OCI-LY7 (cell line): ENCODE data around the gene LPIN3. TPM values are rescaled to one million over a fixed set of nuclear protein-coding genes. Genes with fewer than 3 reads are reported as not detected.

Experiments
- BruUV-seq: library from RNA; stranded (reverse); fragments of 400-500 nt; replicated peaks from 2 replicates; lab custom pipeline; 2021; lab: Mats Ljungman, UMichigan
- CTCF ChIA-PET: fragments of 300-600 bp; sonication (Branson Sonifier 250); formaldehyde crosslinking; loops from one replicate; lab custom pipeline; 2022; ENCODE audit warnings: antibody characterized with exemption; ENCODE audit not compliant: unreplicated experiment; lab: Charles Lee
- POLR2A ChIA-PET: fragments of 300-600 bp; sonication (Branson Sonifier 250); formaldehyde crosslinking; loops from one replicate; lab custom pipeline; 2022; ENCODE audit warnings: antibody characterized with exemption; lab: Charles Lee
- DNase-seq: peaks from one replicate; pipeline ENCODE4 v3.0.0-alpha.2; 2015; ENCODE audit warnings: low spot score
- H2AFZ ChIP-seq: fragments of 200-600 bp; sonication (generic), shearing (Covaris generic); 2 replicates; pipeline ENCODE4 v1.6.1; 2014; ENCODE audit warnings: mild to moderate bottlenecking, antibody characterized with exemption, low read length, moderate library complexity
- H3K27ac ChIP-seq: fragments of 200-600 bp; sonication (generic); 2 replicates; pipeline ENCODE4 v1.5.1; 2014; ENCODE audit warnings: mixed run types, low read depth, mild to moderate bottlenecking, moderate library complexity, low read length, inconsistent platforms; ENCODE audit not compliant: poor library complexity, severe bottlenecking
- H3K36me3 ChIP-seq: fragments of 200-600 bp; sonication (generic); 2 replicates; pipeline ENCODE4 v1.6.1; 2014; ENCODE audit warnings: mild to moderate bottlenecking, antibody characterized with exemption, low read length, moderate library complexity, mixed read lengths; ENCODE audit not compliant: insufficient read depth
- H3K4me1 ChIP-seq: fragments of 200-600 bp; sonication (generic); 2 replicates; pipeline ENCODE4 v1.5.1; 2014; ENCODE audit warnings: mild to moderate bottlenecking, low read length; ENCODE audit not compliant: insufficient read depth, poor library complexity, severe bottlenecking
- H3K4me2 ChIP-seq: fragments of 200-600 bp; sonication (generic); 2 replicates; pipeline ENCODE4 v1.6.1; 2014; ENCODE audit warnings: mild to moderate bottlenecking, low read length
- H3K4me3 ChIP-seq: fragments of 200-600 bp; sonication (generic); 2 replicates; pipeline ENCODE4 v1.5.1; 2014; ENCODE audit warnings: mild to moderate bottlenecking, low read depth, low read length; ENCODE audit not compliant: poor library complexity, severe bottlenecking
- H3K79me2 ChIP-seq: fragments of 200-600 bp; sonication (generic); 2 replicates; pipeline ENCODE4 v1.6.1; 2016; ENCODE audit warnings: low read depth, mild to moderate bottlenecking, low read length, moderate library complexity, mixed read lengths; ENCODE audit not compliant: insufficient read depth
- H3K9me2 ChIP-seq: fragments of 200-600 bp; sonication (generic); 2 replicates; pipeline ENCODE4 v1.6.1; 2016; ENCODE audit warnings: mild to moderate bottlenecking, low read length, mixed read lengths; ENCODE audit not compliant: insufficient read depth
- H3K9me3 ChIP-seq: fragments of 200-600 bp; sonication (generic); 2 replicates; pipeline ENCODE4 v1.6.1; 2014; ENCODE audit warnings: mild to moderate bottlenecking, mixed run types, low read length, mixed read lengths
- H4K20me1 ChIP-seq: fragments of 200-600 bp; sonication (generic); 2 replicates; pipeline ENCODE4 v1.6.1; 2014; ENCODE audit warnings: mild to moderate bottlenecking, antibody characterized with exemption, low read length, moderate library complexity, mixed read lengths; ENCODE audit not compliant: insufficient read depth
- CTCF ChIP-seq: fragments of 200-600 bp; sonication (generic); conservative IDR thresholded peaks from 2 replicates; pipeline ENCODE4 v1.5.1; 2014; ENCODE audit warnings: mild to moderate bottlenecking, antibody characterized with exemption, low read length, moderate library complexity, mixed read lengths
- EZH2phosphoT487 ChIP-seq: fragments of 200-600 bp; sonication (generic); IDR thresholded peaks from 2 replicates; pipeline ENCODE4 v1.6.1; 2018; ENCODE audit warnings: low read depth, borderline replicate concordance, mild to moderate bottlenecking, mixed run types, antibody characterized with exemption, low read length, moderate library complexity, mixed read lengths
- intact Hi-C: fragments of 100-400 bp; cut with micrococcal nuclease; formaldehyde crosslinking; loops from one replicate; pipeline ENCODE4 v1.10.0; 2022; ENCODE audit not compliant: unreplicated experiment
- total RNA-seq, 2 experiments: library from RNA; depleted of rRNA in 1 of 2; stranded (reverse); fragments of >200 nt in 1 of 2; shearing (Covaris generic) in 1 of 2; gene quantifications; 2 replicates each; pipeline ENCODE4 v1.2.3, GENCODE V29; 2014 to 2022

Gene LPIN3
- total RNA-seq, 2 experiments from 2014 or later: 0.19 to 2.1 TPM

GRCh38 chr20:41314386-41314785 lies 26.2 kb upstream of the LPIN3 start:
- DNase-seq: no peak
- H3K36me3 ChIP-seq: no peaks in the 10 kb centered on the region; the same call in 1 of the 2 replicates
- H3K4me2 ChIP-seq: no peak overlapping the region
- ChIA-PET POLR2A (interaction anchor here (1.2 to 1.5 kb wide), 2 partner anchors 9 kb away, joined by 3 to 4 read pairs; no protein-coding TSS in a partner anchor), CTCF (no interaction called here)
- no TSS peak for BruUV-seq
- peaks cover 14% of the 10 kb centered on the region; the same call in 1 of the 2 replicates for H3K79me2 ChIP-seq
- peaks cover 20% of the 10 kb centered on the region for H3K4me1 ChIP-seq
- H4K20me1 ChIP-seq: no peaks in the 10 kb centered on the region
- H3K27ac ChIP-seq: no peak overlapping the region
- intact Hi-C loops: no loop called here
- no peak for TF ChIP-seq EZH2phosphoT487
- no peak for TF ChIP-seq CTCF
- no peak overlapping the region for H2AFZ ChIP-seq
- no peaks in the 10 kb centered on the region for H3K9me2 ChIP-seq
- H3K9me3 ChIP-seq: peaks cover 5% of the 10 kb centered on the region; the same call in 1 of the 2 replicates
- no peak overlapping the region for H3K4me3 ChIP-seq

- BruUV-seq: TSS peak; percentile 82
- Histone ChIP-seq H3K9me3 (peaks cover 5% of the 10 kb centered on the region; the same call in 1 of the 2 replicates), H3K9me2 (no peaks in the 10 kb centered on the region), H2AFZ (peak overlapping the region; percentile 70; the same call in 1 of the 2 replicates), H3K4me2 (peak overlapping the region; percentile 93), H3K27ac (no peak overlapping the region), H4K20me1 (no peaks in the 10 kb centered on the region), H3K4me1 (peaks cover 20% of the 10 kb centered on the region), H3K79me2 (peaks cover 14% of the 10 kb centered on the region; the same call in 1 of the 2 replicates), H3K36me3 (no peaks in the 10 kb centered on the region; the same call in 1 of the 2 replicates), H3K4me3 (peak overlapping the region; percentile 91)
- no peak for TF ChIP-seq CTCF
- TF ChIP-seq EZH2phosphoT487: no peak
- DNase-seq: no peak
- intact Hi-C loops: no loop called here
- ChIA-PET POLR2A (interaction anchor here (1.4 kb wide), 1 partner anchor 11 kb away, joined by 3 read pairs; no protein-coding TSS in a partner anchor), CTCF (no interaction called here)
Observed at GRCh38 chr20:41316051-41316450, 24.6 kb upstream of the LPIN3 start.
